DND-41 (cell line): ENCODE results near the gene CDC45.

Experiments
- EZH2 ChIP-seq: IDR thresholded peaks from 3 replicates; pipeline ENCODE4 v1.6.1; 2012; ENCODE audit warnings: borderline replicate concordance, low read depth, mild to moderate bottlenecking, moderate library complexity, low read length, inconsistent platforms; ENCODE audit not compliant: severe bottlenecking
- TF ChIP-seq, protein P1 (sequence below): IDR thresholded peaks from 2 replicates; pipeline ENCODE4 v1.5.1; 2012; ENCODE audit warnings: borderline replicate concordance, low read length, moderate library complexity, mild to moderate bottlenecking; ENCODE audit not compliant: poor library complexity, severe bottlenecking; ENCODE audit errors: extremely low read depth

GRCh38 chr22:19515654-19516377 lies 36.1 kb downstream of the CDC45 start:
- TF ChIP-seq, protein P1, sequence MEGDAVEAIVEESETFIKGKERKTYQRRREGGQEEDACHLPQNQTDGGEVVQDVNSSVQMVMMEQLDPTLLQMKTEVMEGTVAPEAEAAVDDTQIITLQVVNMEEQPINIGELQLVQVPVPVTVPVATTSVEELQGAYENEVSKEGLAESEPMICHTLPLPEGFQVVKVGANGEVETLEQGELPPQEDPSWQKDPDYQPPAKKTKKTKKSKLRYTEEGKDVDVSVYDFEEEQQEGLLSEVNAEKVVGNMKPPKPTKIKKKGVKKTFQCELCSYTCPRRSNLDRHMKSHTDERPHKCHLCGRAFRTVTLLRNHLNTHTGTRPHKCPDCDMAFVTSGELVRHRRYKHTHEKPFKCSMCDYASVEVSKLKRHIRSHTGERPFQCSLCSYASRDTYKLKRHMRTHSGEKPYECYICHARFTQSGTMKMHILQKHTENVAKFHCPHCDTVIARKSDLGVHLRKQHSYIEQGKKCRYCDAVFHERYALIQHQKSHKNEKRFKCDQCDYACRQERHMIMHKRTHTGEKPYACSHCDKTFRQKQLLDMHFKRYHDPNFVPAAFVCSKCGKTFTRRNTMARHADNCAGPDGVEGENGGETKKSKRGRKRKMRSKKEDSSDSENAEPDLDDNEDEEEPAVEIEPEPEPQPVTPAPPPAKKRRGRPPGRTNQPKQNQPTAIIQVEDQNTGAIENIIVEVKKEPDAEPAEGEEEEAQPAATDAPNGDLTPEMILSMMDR, result no peak
- no peak for TF ChIP-seq EZH2
